PC-3 (cell line): ENCODE measurements around the gene GH1.
A peak's percentile ranks its signal among the peaks of the same experiment; 100 is the strongest.
"Not testable (repeated sequence)": the region's sequence is repeated elsewhere in the genome, so short reads cannot be mapped to it uniquely, and the experiment has no call there.

Experiments used
- CTCF ChIP-seq: fragments of 300-600 bp; sonication (generic); conservative IDR thresholded peaks from 2 replicates; pipeline ENCODE4 v1.5.1; 2017; ENCODE audit warnings: antibody characterized with exemption, low read depth, mild to moderate bottlenecking, low read length
- EZH2 ChIP-seq: fragments of 300-600 bp; sonication (generic); IDR thresholded peaks from one replicate; pipeline ENCODE4 v1.6.1; 2017; ENCODE audit warnings: antibody characterized with exemption, mild to moderate bottlenecking, low read length; ENCODE audit not compliant: unreplicated experiment
- EZH2phosphoT487 ChIP-seq: fragments of 300-600 bp; sonication (generic); IDR thresholded peaks from 2 replicates; pipeline ENCODE4 v1.6.1; 2018; ENCODE audit warnings: mild to moderate bottlenecking, antibody characterized with exemption, low read length, borderline replicate concordance

GRCh38 chr17:63881337-63881736 is 37.3 kb downstream of the GH1 start:
- 0 out of 2 replicates have a peak, but pooled peaks have one; percentile 13 for TF ChIP-seq CTCF
- TF ChIP-seq EZH2, EZH2phosphoT487: not testable (repeated sequence)
